SU-DHL-6 (cell line): ENCODE results near the gene SLX4IP.

Source experiments
- CTCF ChIP-seq: fragments of 200-600 bp; sonication (generic); IDR thresholded peaks from one replicate; pipeline ENCODE4 v1.5.1; 2017; ENCODE audit warnings: antibody characterized with exemption, mild to moderate bottlenecking, low read length, moderate library complexity; ENCODE audit not compliant: insufficient read depth, poor library complexity, severe bottlenecking
- EZH2phosphoT487 ChIP-seq: fragments of 200-600 bp; sonication (generic), shearing (Covaris generic); conservative IDR thresholded peaks from 2 replicates; pipeline ENCODE4 v1.6.1; 2018; ENCODE audit warnings: mild to moderate bottlenecking, antibody characterized with exemption, low read length, moderate library complexity, mixed read lengths

GRCh38 chr20:10542442-10542841, 107.3 kb downstream of the SLX4IP start:
- no peak for TF ChIP-seq EZH2phosphoT487
- TF ChIP-seq CTCF: no peak
